ENCODE data around the gene TRUB2. TPM values are rescaled to one million over a fixed set of nuclear protein-coding genes. Genes with fewer than 3 reads are reported as not detected.

TRUB2 gene, protein sequence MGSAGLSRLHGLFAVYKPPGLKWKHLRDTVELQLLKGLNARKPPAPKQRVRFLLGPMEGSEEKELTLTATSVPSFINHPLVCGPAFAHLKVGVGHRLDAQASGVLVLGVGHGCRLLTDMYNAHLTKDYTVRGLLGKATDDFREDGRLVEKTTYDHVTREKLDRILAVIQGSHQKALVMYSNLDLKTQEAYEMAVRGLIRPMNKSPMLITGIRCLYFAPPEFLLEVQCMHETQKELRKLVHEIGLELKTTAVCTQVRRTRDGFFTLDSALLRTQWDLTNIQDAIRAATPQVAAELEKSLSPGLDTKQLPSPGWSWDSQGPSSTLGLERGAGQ
- 12.4 and 19.2 TPM in 2 replicates for total RNA-seq (2014; rRNA removed; shearing (Covaris generic))

DNA sequence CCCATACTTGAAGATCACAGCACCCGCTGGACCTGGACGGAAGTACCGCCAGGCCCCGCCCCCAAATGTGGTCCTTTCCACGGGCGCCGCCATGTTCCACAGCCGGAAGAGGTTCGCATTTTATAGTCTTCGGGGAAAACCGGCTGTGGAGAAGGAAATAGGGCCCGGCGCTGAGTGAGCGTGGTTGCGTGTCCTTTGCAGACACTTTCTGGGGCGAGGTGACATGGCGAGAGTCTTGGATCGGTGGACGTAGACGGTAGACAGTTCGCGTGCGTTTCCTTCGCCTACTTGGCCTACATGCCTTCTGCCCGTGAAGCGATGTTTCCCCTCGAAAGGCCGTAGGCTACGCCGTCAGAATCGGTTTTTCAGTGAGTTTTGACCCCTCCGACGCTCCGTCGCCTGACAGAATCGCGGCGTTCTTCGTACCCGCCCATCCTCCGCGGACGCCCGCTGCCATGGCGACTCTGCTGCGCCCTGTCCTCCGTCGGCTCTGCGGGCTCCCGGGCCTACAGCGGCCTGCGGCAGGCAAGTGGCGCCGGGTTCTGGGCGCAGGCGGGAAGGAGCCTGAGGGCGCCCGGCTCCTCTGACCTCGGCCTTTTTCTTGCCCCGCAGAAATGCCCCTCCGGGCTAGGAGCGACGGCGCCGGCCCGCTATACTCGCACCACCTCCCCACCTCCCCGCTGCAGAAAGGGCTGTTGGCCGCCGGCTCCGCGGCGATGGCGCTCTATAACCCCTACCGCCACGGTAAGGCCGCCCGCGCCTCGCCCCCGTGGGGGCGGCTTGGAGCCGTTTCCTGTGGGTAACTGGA is at the start of gene TRUB2, which contains the start of gene COQ4:
TSS of gene TRUB2 (minus strand) at position 44 of the 808 bp plus-strand sequence. CDS start at position 5, 39 bp downstream.
TSS of gene COQ4 (plus strand) at position 436 of the 808 bp plus-strand sequence. CDS start at position 456, 20 bp downstream.
- peak; percentile 95 for DNase-seq (ENCODE audit: low read depth)

DNA sequence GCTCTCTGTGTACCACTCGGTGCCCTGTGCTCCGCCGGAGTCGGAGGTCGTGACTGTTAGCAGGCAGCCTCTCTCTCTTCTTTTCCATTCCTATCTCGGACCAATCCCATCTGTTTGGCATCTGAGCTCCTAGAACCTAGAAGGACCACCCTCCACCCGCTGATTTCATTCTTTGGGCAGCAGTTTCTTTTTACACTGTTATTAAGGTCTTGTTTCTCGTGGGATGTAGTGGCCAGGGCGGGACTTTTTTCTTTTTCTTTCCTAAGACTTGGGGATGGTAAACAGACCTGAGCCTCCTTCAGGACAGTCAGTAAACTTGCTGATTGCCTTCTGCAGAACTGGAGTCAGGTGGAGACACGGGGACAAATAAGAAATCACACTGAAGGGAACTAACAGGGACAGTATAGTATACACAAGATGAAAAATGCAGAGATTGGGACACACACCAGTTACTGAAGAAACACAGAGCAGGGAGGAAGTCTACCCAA is 49.4 kb upstream of the TRUB2 start:
- DNase-seq (ENCODE audit: low read depth): no peak

- peak; percentile 98 for DNase-seq (ENCODE audit: low read depth)
Measured at GRCh38 chr9:128370752-128371629, 48.7 kb upstream of the TRUB2 start, which contains the start of gene URM1. Gene URM1, plus strand, starts transcription at chr9:128371374. Its CDS starts 7 bp downstream, at chr9:128371381.

- no peak for DNase-seq (ENCODE audit: low read depth)
Measured at GRCh38 chr9:128370367-128370751, 48.1 kb upstream of the TRUB2 start.

DNA sequence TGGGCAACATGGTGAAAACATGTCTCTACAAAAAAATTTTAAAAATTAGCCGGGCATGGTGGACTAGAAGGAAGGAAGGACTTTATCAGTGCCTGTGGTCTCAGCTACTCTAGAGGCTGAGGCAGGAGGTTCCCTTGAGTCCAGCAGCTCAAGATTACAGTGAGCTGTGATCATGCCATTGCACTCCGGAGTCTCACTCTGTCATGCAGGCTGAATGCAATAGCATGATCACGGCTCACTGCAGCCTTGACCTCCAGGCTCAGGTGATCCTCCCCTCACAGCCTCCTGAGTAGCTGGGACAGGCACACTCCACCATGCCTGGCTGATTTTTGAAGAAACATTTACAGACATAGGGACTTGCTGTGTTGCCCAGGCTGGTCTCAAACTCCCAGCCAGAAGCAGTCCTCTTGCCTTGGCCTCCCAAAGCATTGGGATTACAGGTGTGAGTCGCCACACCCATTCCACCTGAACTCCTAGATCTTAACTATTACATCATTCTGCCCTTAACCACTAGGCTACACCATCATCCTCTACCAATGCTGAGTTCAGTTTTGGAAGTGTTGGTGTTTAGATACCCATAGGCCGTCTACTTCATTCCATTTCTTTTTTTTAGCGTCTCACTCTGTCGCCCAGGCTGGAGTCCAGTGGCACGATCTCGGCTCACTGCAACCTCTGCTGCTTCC is 46.9 kb upstream of the TRUB2 start:
- no peak for DNase-seq (ENCODE audit: low read depth)

GRCh38 chr9:128365525-128365924 is 43.3 kb upstream of the TRUB2 start:
- no peak for DNase-seq (ENCODE audit: low read depth)

DNA sequence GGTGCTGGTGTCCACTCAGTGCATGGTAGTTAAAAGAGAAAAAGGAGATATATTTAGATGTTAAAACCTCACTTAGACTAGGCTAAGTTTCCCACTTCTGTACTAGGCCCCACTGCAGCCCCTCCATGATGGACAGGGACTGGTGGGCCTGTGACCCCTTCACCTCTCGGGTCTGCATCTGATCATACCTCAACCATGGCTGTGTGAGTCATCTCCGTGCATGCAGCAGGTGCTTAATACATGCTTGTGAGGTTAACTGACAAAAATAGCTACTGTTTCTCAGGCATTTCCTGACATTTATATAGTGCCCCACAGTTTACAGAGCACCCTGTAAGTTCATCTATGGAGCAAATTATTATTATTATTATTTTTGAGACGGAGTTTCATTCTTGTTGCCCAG is 40.5 kb upstream of the TRUB2 start:
- no peak for DNase-seq (ENCODE audit: low read depth)

GRCh38 chr9:128361986-128362646 is 39.9 kb upstream of the TRUB2 start:
- peak; percentile 86 for DNase-seq (ENCODE audit: low read depth)

- no peak for DNase-seq (ENCODE audit: low read depth)
Measured at GRCh38 chr9:128361296-128361985, 39.2 kb upstream of the TRUB2 start.

DNA sequence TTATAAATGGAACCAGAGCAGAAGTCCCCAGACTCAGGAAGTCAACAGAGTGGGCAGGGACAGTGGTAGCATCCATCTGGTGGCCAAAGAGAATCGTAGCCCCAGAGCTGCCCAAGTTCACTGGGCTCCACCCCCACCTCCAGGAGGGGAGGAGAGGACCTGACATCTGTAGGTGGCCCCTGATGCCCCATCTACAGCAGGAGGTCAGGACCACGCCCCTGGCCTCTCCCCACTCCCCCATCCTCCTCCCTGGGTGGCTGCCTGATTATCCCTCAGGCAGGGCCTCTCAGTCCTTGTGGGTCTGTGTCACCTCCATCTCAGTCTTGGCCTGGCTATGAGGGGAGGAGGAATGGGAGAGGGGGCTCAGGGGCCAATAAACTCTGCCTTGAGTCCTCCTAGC is 38.6 kb upstream of the TRUB2 start:
- DNase-seq (ENCODE audit: low read depth): no peak

GRCh38 chr9:128358861-128359260 is 36.6 kb upstream of the TRUB2 start:
- peak; percentile 29 for DNase-seq (ENCODE audit: low read depth)

DNA sequence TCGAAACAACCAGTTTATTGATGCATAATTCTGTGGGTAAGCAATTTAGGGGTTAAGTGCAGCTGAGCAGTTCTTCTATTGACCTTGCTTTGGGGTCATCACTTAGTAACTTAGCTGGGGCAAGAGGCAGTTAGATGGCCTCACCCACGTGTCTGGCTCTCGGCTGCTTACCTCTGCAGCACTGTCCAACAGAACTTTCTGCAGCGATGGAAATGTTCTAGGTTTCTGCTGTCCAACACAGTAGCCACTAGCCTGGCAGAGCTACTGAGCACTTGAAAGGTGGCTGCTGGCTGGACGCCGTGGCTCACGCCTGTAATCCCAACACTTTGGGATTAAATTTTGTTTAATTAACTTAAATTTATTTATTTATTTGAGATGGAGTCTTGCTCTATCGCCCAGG is 35.8 kb upstream of the TRUB2 start:
- DNase-seq (ENCODE audit: low read depth): no peak

DNA sequence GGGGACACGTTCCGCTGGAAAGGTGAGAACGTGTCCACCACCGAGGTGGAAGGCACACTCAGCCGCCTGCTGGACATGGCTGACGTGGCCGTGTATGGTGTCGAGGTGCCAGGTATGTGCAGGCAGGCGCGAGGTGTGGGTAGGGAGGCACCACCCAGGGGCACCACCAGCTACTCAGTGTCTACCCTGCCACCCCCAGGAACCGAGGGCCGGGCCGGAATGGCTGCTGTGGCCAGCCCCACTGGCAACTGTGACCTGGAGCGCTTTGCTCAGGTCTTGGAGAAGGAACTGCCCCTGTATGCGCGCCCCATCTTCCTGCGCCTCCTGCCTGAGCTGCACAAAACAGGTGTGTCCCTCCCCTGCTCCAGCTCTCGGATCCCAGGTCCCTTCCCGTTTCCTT is 33.2 kb upstream of the TRUB2 start:
- no peak for DNase-seq (ENCODE audit: low read depth)

GRCh38 chr9:128349772-128350171 is 27.5 kb upstream of the TRUB2 start:
- no peak for DNase-seq (ENCODE audit: low read depth)

- DNase-seq (ENCODE audit: low read depth): no peak
Measured at GRCh38 chr9:128349125-128349524, 26.9 kb upstream of the TRUB2 start.

DNA sequence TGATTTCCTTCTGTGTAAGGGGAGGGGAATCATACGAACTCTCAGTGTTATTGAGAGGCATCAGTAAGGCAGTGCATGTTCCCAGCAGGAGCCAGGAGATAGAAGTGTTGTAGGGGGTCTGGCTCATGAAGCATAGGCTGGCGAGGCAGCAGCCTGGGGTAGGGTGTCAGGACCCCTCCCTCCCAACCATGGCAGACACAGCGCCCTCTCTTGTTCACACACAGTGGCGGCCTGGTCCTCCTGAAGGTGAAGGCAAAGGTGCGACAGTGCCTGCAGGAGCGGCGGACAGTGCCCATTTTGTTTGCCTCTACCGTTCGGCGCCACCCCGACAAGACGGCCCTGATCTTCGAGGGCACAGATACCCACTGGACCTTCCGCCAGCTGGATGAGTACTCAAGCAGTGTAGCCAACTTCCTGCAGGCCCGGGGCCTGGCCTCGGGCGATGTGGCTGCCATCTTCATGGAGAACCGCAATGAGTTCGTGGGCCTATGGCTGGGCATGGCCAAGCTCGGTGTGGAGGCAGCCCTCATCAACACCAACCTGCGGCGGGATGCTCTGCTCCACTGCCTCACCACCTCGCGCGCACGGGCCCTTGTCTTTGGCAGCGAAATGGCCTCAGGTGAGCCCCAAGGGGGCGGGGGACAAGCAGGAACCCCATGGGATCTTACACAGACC is 22.8 kb upstream of the TRUB2 start:
- no peak for DNase-seq (ENCODE audit: low read depth)

GRCh38 chr9:128343855-128344254 is 21.6 kb upstream of the TRUB2 start:
- no peak for DNase-seq (ENCODE audit: low read depth)

DNA sequence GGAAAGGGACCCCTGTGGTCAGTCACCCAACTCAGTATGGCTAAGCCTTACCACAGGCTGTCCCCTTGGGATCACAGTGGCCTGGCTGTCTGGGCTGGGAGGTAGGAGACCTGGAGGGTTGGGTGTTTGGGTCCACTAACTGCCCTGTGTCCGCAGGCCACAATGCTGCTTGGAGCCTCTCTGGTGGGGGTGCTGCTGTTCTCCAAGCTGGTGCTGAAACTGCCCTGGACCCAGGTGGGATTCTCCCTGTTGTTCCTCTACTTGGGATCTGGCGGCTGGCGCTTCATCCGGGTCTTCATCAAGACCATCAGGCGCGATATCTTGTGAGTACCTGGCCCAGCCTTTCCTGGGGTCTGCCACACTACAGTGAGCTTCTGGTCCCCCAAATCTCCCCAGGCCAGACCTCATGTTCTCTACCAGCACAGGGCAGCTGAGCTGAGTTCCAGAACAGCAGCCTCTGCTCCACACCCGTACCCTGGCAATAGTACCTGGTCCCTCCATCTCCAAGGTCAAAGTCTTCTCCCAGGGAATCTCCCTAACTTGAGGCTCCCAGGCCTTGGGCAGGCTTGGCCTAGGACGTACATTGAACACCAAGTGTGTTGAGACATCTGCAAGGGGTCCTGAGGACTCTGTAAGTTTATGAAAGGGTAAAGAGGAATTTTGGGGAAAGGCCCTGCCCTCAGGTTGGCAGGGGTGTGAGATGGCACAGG is 20.9 kb upstream of the TRUB2 start:
- no peak for DNase-seq (ENCODE audit: low read depth)

DNA sequence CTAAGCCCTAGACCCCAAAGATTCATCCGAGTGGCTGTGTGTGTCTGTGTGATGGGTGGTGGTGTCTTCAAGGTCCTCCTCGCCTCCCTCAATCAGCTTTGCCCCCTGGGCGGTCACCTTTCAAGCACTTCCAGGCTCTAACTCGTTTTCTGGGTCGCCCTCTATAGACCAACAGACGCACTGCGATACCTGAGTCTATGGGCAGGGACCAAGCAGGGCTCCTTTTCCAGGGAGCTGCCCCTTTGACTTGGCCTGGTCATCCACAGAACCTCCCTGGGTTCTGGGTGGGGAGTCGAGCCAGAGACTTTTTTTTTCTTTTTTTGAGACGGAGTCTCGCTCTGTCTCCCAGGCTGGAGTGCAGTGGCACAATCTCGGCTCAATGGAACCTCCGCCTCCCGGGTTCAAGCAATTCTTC is 19.2 kb upstream of the TRUB2 start:
- DNase-seq (ENCODE audit: low read depth): peak; percentile 82

All from M059J (cell line).